Muscle of arm (tissue), 12 donors: ENCODE data around the gene SLC16A6. TPM values are rescaled to one million over a fixed set of nuclear protein-coding genes. Genes with fewer than 3 reads are reported as not detected.
"Not testable (repeated sequence)": the region's sequence is repeated elsewhere in the genome, so short reads cannot be mapped to it uniquely, and the experiment has no call there.

Experiments used
- DNase-seq: peaks from one replicate; pipeline ENCODE4 v3.0.0-alpha.2; 2013
- polyA plus RNA-seq, 12 donors: library from polyadenylated mRNA; unstranded; fragments of 120-200 nt; gene quantifications; one replicate each; pipeline ENCODE4 v1.2.1, GENCODE V29; 2013; ENCODE audit not compliant: insufficient read length in 12 of 12

SLC16A6 gene
- polyA plus RNA-seq, 12 donors, result 0.41 to 1.5 (median 0.62) TPM; not detected in 2

GRCh38 chr17:68248199-68248825, 42.6 kb downstream of the SLC16A6 start:
- peak; percentile 66 for DNase-seq

GRCh38 chr17:68247445-68248198, 43.3 kb downstream of the SLC16A6 start, which contains the start of gene AMZ2:
TSS of gene AMZ2 (plus strand) at chr17:68248043. CDS start at chr17:68250188, 2,145 bp downstream.
- peak; percentile 96 for DNase-seq

- DNase-seq, result no peak
These were observed 44.5 kb downstream of the SLC16A6 start for GRCh38 chr17:68246271-68247028.

GRCh38 chr17:68239632-68240366, 51.1 kb downstream of the SLC16A6 start:
- no peak for DNase-seq

- no peak for DNase-seq
These were observed 52.1 kb downstream of the SLC16A6 start for GRCh38 chr17:68238871-68239253.

- DNase-seq, result no peak
These were observed 52.6 kb downstream of the SLC16A6 start for GRCh38 chr17:68238164-68238870.

- DNase-seq, result not testable (repeated sequence)
These were observed 53.4 kb downstream of the SLC16A6 start for GRCh38 chr17:68237369-68238163.

- DNase-seq, result not testable (repeated sequence)
These were observed 55.6 kb downstream of the SLC16A6 start for GRCh38 chr17:68235336-68235791.

GRCh38 chr17:68234726-68235335, 56.1 kb downstream of the SLC16A6 start:
- not testable (repeated sequence) for DNase-seq

- DNase-seq, result not testable (repeated sequence)
These were observed 58.2 kb downstream of the SLC16A6 start for GRCh38 chr17:68232741-68233140.

GRCh38 chr17:68231541-68231940, 59.4 kb downstream of the SLC16A6 start:
- DNase-seq, result no peak

GRCh38 chr17:68231131-68231530, 59.8 kb downstream of the SLC16A6 start:
- DNase-seq, result not testable (repeated sequence)

GRCh38 chr17:68229619-68230018, 61.3 kb downstream of the SLC16A6 start:
- DNase-seq, result no peak

GRCh38 chr17:68228817-68229570, 61.9 kb downstream of the SLC16A6 start:
- no peak for DNase-seq

GRCh38 chr17:68228039-68228680, 62.8 kb downstream of the SLC16A6 start:
- DNase-seq, result not testable (repeated sequence)

GRCh38 chr17:68225055-68225454, 65.9 kb downstream of the SLC16A6 start:
- not testable (repeated sequence) for DNase-seq

GRCh38 chr17:68222606-68223005, 68.3 kb downstream of the SLC16A6 start:
- no peak for DNase-seq

GRCh38 chr17:68221786-68222185, 69.1 kb downstream of the SLC16A6 start:
- no peak for DNase-seq
